Breast epithelium (tissue), 4 donors: ENCODE measurements around the gene OR2C3. TPM values are rescaled to one million over a fixed set of nuclear protein-coding genes. Genes with fewer than 3 reads are reported as not detected.

Experiments used
- DNase-seq, 2 donors: peaks; one replicate each; pipeline ENCODE4 v3.0.0-alpha.2; 2019; ENCODE audit warnings: low spot score in 2 of 2
- H3K27ac ChIP-seq, 2 donors: fragments of 200-600 bp; sonication (generic) in 1 of 2; one replicate each; pipeline ENCODE4 v1.5.1; 2016 to 2019; ENCODE audit warnings: mild to moderate bottlenecking in 1 of 2
- H3K27me3 ChIP-seq, 2 donors: fragments of 200-600 bp; sonication (generic) in 1 of 2; one replicate each; pipeline versions ENCODE4 v1.5.1 to v1.6.0; 2017 to 2019; ENCODE audit warnings: control low read depth in 1 of 2, mild to moderate bottlenecking in 1 of 2
- H3K36me3 ChIP-seq: fragments of 200-600 bp; one replicate; pipeline ENCODE4 v1.5.1; 2019
- H3K4me1 ChIP-seq, 2 donors: fragments of 200-600 bp; sonication (generic); one replicate each; pipeline ENCODE4 v1.5.1; 2016 to 2019; ENCODE audit warnings: control low read depth in 1 of 2
- H3K4me3 ChIP-seq, 3 donors: fragments of 200-600 bp; sonication (generic); 1 replicate in 2 of 3; 2 replicates in 1 of 3; pipeline ENCODE4 v1.5.1; 2016 to 2019; ENCODE audit warnings: mild to moderate bottlenecking in 3 of 3, moderate library complexity in 2 of 3
- H3K9me3 ChIP-seq, 2 donors: fragments of 200-600 bp; sonication (generic) in 1 of 2; one replicate each; pipeline ENCODE4 v1.5.1; 2016 to 2019; ENCODE audit warnings: control low read depth in 1 of 2
- POLR2A ChIP-seq: fragments of 450-650 bp; IDR thresholded peaks from one replicate; pipeline ENCODE4 v1.6.1; 2016; ENCODE audit warnings: antibody characterized with exemption, mild to moderate bottlenecking, moderate library complexity
- POLR2AphosphoS5 ChIP-seq, 3 donors: sonication (generic); formaldehyde crosslinking; IDR thresholded peaks; one replicate each; pipeline ENCODE4 v1.6.1; 2017; ENCODE audit warnings: antibody characterized with exemption in 3 of 3
- intact Hi-C: fragments of 100-400 bp; cut with DNase I; formaldehyde crosslinking; loops from one replicate; pipeline ENCODE4 v1.15.1; 2023; ENCODE audit warnings: low total_unique reads
- total RNA-seq, 3 donors: library from RNA; depleted of rRNA; stranded (reverse); fragments of >200 nt; gene quantifications; one replicate each; pipeline ENCODE4 v1.1.0, GENCODE V29; 2016
- TF ChIP-seq, protein P1 (sequence below), 3 donors: fragments of 450-650 bp; IDR thresholded peaks; one replicate each; pipeline ENCODE4 v1.5.1; 2016 to 2017; ENCODE audit warnings: antibody characterized with exemption in 3 of 3, mild to moderate bottlenecking in 3 of 3, moderate library complexity in 3 of 3

OR2C3 gene
- total RNA-seq, 3 donors from 2014 or later: not detected

DNA sequence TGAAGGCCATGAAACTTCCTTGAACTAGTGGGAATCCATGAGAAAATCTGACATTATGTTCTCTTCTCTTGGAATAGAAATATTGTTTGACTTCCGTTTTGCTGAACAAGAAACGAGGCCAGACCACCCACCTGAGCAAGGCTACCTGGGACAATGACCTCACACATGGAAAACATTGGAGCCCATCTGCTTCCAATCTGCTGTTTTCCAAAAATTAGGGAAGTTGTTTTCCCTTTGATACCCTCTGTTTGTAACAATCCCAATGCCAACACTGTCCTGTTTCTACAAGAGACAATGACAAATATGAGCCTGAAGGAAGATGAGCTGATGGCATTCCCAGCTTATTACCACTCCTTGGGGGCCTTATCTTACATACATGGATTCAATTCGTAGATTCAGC is 29.4 kb downstream of the OR2C3 start:
- Histone ChIP-seq H3K27me3 (no peaks in the 10 kb centered on the region), H3K4me1 (no peaks in the 10 kb centered on the region), H3K36me3 (no peaks in the 10 kb centered on the region), H3K27ac (no peak overlapping the region), H3K9me3 (no peaks in the 10 kb centered on the region), H3K4me3 (no peak overlapping the region)
- no peak for DNase-seq
- intact Hi-C loops: no loop called here
- TF ChIP-seq POLR2A (no peak), POLR2AphosphoS5 (IDR thresholded peaks at IDR 0.05) (no peak)
- TF ChIP-seq, protein P1, sequence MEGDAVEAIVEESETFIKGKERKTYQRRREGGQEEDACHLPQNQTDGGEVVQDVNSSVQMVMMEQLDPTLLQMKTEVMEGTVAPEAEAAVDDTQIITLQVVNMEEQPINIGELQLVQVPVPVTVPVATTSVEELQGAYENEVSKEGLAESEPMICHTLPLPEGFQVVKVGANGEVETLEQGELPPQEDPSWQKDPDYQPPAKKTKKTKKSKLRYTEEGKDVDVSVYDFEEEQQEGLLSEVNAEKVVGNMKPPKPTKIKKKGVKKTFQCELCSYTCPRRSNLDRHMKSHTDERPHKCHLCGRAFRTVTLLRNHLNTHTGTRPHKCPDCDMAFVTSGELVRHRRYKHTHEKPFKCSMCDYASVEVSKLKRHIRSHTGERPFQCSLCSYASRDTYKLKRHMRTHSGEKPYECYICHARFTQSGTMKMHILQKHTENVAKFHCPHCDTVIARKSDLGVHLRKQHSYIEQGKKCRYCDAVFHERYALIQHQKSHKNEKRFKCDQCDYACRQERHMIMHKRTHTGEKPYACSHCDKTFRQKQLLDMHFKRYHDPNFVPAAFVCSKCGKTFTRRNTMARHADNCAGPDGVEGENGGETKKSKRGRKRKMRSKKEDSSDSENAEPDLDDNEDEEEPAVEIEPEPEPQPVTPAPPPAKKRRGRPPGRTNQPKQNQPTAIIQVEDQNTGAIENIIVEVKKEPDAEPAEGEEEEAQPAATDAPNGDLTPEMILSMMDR (IDR thresholded peaks at IDR 0.05): no peak

DNA sequence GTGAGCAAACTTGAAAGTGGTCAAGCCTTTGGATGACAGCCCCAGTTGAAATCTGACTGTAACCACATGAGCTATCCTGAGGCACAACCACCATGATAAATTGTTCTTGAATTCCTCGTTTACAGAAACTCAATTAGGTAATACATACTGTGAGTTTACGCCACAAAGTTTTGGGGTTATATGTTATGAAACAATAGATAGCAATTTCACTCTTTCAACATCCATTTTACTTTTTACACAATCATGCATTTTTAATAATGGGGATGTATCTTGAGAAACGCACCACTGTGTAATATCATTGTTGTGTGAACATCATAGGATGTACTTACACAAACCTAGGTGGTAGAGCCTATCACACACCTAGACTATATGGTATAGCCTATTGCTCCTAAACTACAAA is 35.4 kb downstream of the OR2C3 start:
- intact Hi-C loops: no loop called here
- TF ChIP-seq POLR2A (no peak), POLR2AphosphoS5 (IDR thresholded peaks at IDR 0.05) (no peak)
- TF ChIP-seq, protein P1 (IDR thresholded peaks at IDR 0.05): no peak
- no peak overlapping the region for H3K4me3 ChIP-seq
- H3K27ac ChIP-seq: no peak overlapping the region
- H3K9me3 ChIP-seq: no peaks in the 10 kb centered on the region
- no peaks in the 10 kb centered on the region for H3K27me3 ChIP-seq
- H3K36me3 ChIP-seq: no peaks in the 10 kb centered on the region
- DNase-seq: no peak
- H3K4me1 ChIP-seq: no peaks in the 10 kb centered on the region

DNA sequence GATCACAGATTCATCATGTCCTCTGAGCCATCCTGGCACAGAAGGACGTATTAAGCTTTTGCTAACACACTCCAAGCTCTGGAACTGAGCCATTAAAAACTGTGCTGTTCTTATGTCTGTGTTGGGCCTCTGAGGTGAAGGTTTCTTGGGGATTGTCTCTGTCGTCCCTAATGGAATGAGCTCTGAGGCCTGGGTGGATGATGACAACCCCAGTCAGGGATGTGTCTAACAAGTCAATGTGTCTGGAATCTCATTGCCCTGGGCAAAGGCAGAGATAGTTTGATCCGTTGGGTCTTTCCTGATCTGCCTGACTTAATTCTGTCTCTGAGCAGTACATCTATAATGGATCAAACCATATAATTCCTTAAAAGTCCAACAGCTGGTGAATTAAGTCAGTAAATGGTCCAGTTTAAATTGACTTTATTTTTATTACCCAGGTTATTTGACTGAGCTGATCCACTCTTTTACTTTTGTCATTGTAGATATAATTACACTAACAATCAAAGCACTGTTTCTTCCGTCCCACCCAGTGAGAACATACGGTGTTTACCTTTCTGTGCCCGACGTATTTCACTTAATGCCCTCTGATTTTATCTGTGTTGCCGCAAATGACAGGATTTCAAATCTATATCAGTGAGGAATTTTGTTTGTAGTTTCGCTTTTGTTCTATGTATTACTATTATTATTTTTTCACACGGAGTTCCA is 39.5 kb downstream of the OR2C3 start:
- Histone ChIP-seq H3K9me3 (no peaks in the 10 kb centered on the region), H3K27me3 (no peaks in the 10 kb centered on the region), H3K36me3 (no peaks in the 10 kb centered on the region), H3K27ac (no peak overlapping the region), H3K4me1 (no peaks in the 10 kb centered on the region), H3K4me3 (no peak overlapping the region)
- DNase-seq: no peak
- TF ChIP-seq, protein P1 (IDR thresholded peaks at IDR 0.05): no peak
- TF ChIP-seq POLR2AphosphoS5 (IDR thresholded peaks at IDR 0.05) (no peak), POLR2A (no peak)
- intact Hi-C loops: no loop called here

DNA sequence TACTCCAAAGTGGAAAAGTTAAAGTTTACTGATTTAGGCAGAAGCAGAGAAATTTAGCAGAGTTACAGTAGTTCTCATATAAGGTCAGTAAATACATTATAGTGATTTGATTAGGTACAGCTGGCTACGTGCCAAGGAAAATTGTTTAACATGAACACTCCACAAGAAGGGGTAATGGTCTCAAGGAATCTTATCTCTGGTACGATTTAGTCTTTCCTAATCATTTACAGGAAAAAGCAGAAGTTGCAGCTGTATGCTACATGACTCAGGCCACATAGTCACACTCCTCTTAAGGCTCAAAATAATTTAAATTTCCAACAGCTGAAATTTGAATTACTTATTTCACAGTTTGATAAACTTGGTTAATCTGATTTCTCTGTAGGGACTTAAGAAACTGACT is 41.5 kb downstream of the OR2C3 start:
- Histone ChIP-seq H3K4me3 (no peak overlapping the region), H3K27ac (no peak overlapping the region), H3K9me3 (no peaks in the 10 kb centered on the region), H3K27me3 (peaks cover 0 to 5% of the 10 kb centered on the region in 2 donors), H3K4me1 (no peaks in the 10 kb centered on the region), H3K36me3 (no peaks in the 10 kb centered on the region)
- DNase-seq: no peak
- intact Hi-C loops: no loop called here
- TF ChIP-seq POLR2A (no peak), POLR2AphosphoS5 (IDR thresholded peaks at IDR 0.05) (no peak)
- TF ChIP-seq, protein P1 (IDR thresholded peaks at IDR 0.05): no peak

DNA sequence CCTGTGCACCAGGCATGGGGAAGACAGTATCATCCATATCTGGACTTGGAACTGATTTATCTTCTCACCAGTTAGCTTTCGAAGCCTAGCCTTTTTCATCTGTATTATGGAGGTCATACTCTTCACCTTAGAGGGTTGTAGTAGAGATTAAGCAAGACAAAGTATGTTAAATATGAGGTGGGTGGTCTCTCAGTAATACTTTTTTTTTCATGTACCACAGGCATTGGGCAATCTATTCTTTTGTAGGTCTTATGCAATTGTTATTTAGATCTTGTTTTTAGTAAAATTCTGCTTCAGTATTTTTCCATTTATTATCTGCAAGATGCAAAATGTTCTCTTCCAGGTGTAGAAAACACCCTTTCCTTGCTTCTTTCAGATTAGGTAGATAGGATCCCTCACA is 43.1 kb downstream of the OR2C3 start:
- DNase-seq: no peak
- H3K4me3 ChIP-seq: no peak overlapping the region
- no peaks in the 10 kb centered on the region for H3K9me3 ChIP-seq
- intact Hi-C loops: no loop called here
- H3K36me3 ChIP-seq: no peaks in the 10 kb centered on the region
- peaks cover 0 to 5% of the 10 kb centered on the region in 2 donors for H3K27me3 ChIP-seq
- no peak overlapping the region for H3K27ac ChIP-seq
- TF ChIP-seq POLR2A (no peak), POLR2AphosphoS5 (IDR thresholded peaks at IDR 0.05) (no peak)
- TF ChIP-seq, protein P1 (IDR thresholded peaks at IDR 0.05): no peak
- H3K4me1 ChIP-seq: no peaks in the 10 kb centered on the region
